Measurements from ENCODE around the gene SRC.

The SRC gene

GRCh38 chr20:37315021-37315451 lies 30.9 kb upstream of the SRC start:
- peak; percentile 88 for DNase-seq (ENCODE audit: low spot score)

DNA sequence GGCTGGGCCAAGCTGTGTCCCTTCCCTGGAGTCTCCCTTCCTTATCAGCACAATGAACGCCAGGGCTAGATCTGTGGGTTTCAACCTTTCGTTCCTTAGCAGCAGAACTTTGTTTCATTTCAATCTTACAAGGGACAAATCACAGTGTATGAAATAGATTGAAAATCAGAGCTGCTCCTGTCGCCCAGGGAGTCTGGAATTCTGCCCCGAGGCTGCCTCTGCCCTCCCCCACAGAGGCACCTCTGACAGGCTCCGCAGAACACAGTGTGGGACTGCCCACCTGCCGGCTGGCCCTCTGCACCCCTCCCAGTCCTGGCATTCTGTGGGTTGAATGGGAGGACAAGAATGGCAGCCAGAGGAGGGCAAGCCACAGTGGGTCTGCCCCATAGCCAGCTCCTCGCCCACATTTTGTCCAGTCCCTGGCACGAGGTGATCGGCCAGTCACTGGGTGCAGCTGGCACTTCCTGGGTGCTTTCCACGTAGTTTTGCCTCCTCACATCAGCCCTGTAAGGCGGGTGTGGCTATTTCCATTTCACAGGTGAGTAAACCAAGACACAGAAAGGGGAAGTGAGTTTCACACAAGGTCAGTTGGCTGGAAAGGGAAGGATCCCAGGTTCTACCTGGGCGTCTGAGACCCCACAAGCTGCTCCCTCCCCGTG lies 30.4 kb upstream of the SRC start:
- no peak for DNase-seq (ENCODE audit: low spot score)

DNA sequence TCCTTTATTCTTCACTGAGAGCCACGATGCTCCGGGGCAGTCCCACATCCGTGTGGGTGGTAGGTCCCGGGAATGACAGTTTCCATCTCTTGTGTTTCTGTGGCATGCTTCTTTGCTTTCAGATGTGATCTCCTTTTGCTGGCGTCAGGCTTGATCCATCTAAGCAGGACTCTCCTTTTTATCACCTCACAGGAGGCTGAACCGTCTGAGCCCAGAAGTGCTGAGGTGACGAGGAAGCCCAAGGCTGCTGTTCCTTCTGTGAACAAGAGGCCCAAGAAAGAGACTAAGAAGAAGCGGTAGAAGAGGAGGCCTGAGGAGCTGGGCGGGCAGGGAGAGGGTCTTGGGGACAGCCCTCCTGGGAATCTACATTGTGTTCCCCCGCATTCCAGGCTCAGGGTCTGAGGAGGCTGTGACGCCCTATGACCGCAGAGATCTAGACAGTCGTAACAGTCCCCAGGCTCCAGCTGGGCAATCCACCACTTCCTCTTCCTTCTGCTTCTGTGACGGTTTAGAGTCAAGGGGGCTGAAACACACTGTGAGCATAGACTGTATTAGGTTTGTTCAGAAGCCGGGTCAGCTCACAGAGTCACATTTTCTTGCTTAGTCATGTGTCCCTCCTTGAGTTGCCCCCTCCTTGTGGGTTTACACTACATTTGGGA lies 29.7 kb upstream of the SRC start:
- DNase-seq (ENCODE audit: low spot score): no peak

GRCh38 chr20:37316775-37317170 lies 29.2 kb upstream of the SRC start:
- DNase-seq (ENCODE audit: low spot score): no peak

DNA sequence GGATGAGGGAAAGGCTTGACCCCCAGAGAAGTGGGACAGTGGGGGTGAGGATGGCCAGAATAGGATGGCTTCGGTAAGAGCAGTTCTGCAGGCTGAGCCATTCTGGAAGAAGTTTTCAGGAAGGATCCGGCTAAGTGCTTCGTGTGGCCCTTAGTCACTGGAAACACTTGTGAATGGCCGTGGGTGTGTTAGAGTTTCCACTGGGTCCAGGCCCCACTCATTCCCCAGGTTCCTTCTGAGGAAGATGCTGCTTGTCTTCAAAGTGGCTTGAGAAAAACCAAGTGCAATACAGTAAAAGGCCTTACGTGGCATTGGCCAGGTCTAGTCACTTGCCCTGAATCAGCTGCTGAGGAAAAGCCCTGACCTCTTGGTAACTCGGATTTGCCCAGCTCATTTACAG lies 28.6 kb upstream of the SRC start:
- DNase-seq (ENCODE audit: low spot score): no peak

GRCh38 chr20:37317994-37318640 lies 27.8 kb upstream of the SRC start:
- no peak for DNase-seq (ENCODE audit: low spot score)

DNA sequence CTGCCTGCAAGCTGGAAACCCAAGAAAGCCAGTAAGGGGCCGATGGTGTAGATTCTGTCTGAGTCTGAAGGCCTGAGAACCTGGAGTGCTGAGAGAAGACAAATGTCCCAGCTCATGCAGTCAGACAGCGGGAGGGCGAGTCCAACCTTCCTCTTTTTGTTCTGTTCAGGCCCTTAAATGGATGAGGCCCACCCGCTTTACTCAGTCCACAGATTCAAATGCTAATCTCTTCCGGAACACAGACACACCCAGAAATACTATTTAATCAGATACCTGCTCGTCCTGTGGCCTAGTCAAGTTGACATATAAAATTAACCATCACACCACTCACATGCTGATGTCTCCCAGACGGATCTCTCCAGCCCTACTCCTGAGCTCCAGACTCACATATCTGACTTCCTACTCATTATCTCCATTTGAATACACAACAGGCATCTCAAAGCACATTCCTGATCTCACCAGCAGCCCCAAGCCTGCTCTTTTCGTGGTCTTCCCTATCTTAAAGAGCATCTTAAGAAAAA lies 26.7 kb upstream of the SRC start:
- DNase-seq (ENCODE audit: low spot score): no peak

- DNase-seq (ENCODE audit: low spot score): peak; percentile 58
These were observed 22.0 kb upstream of the SRC start for GRCh38 chr20:37323985-37324384.

DNA sequence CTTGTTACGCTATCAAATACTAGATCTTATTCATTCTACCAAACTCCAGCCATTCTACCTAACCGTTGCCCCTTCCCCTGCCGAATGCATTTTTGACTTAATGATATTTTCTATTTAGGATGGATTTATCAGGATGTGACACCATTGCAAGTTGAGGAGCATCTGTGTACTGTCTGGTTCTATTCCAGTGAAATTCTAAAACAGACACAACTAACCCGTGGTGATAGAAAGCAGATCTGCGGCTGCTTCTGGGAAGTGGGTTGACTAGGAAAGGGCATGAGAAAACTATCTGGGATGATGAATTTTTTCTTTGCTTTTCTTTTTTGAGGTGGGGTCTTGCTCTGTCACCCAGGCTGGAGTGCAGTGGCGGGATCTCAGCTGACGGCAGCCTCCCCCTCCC lies 20.7 kb upstream of the SRC start:
- DNase-seq (ENCODE audit: low spot score): no peak

DNA sequence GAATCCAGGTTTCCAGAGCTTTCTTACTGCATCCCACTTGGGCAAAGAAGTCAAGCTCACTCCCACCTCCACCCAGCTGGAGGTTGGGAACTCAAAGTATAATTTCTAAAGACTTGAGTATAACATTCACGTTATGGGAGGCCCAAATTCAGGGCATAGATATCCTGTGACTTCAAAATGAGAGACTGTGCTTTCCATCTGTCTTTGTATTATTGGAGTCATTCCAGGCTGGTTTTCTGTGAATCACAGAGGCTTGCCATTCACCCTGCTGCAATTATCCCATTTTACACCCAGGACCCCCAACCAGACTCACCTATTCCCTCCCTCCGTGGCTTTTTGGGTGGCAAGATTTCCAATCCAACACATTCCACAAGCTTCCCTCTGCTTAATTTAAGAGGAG lies 19.3 kb upstream of the SRC start:
- DNase-seq (ENCODE audit: low spot score): no peak

DNA sequence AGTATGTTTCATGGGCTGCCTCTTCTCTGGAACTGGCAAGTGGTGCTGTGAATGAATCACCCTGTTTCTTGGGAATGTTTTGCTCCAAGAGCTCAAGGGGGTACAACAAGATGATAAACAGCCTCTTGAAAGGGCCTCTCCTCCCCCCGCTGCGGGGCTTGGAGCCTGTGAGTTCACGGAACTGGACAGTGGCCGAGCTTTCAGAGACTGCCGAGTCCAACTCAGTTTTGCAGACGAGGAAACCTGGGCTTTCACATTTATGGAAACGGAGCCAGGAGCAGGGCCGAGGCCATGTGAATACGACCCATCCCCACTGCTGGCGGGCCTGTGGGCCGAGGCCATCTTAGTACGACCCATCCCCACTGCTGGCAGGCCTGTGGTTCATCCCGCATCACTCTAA lies 18.2 kb upstream of the SRC start:
- peak; percentile 66 for DNase-seq (ENCODE audit: low spot score)

GRCh38 chr20:37328149-37328945 lies 17.6 kb upstream of the SRC start:
- no peak for DNase-seq (ENCODE audit: low spot score)

- no peak for DNase-seq (ENCODE audit: low spot score)
These were observed 16.3 kb upstream of the SRC start for GRCh38 chr20:37329481-37330165.

GRCh38 chr20:37330316-37330715 lies 15.6 kb upstream of the SRC start:
- DNase-seq (ENCODE audit: low spot score): no peak

GRCh38 chr20:37331060-37331857 lies 14.7 kb upstream of the SRC start:
- no peak for DNase-seq (ENCODE audit: low spot score)

DNA sequence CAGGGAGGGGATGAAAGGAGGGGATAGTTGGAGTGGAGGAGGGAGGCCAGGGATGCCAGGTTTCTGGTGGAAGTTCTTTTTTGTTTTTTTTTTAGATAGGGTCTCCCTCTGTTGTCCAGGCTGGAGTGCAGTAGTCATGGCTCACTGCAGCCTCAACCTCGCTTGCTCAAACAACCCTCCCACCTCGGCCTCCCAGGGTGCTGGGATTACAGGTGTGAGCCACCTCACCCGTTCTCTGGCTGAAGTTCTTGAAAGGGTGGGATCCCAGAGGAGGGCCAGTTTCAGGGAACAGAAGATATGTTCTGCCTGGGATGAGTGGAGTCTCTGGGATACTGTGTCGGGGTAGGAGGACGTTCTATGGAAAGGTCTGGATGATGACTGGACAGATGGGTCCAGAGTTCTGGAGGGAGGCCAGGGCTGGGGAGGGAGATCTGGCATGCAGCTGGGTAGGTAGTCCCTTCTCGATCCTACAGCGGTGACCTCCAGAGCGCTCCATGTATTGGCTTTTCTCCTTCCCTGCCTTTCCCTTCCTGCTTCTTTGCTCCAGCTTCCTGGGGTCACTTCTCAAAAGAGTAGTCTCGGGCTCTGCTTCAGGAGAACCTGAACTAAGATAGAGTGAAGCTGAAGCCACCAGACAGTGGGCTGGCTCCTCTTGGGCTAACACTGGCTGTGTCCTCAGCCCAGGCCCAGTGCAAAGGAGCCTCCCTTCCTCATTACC lies 12.7 kb upstream of the SRC start:
- no peak for DNase-seq (ENCODE audit: low spot score)

- DNase-seq (ENCODE audit: low spot score): no peak
These were observed 12.1 kb upstream of the SRC start for GRCh38 chr20:37333848-37334318.

DNA sequence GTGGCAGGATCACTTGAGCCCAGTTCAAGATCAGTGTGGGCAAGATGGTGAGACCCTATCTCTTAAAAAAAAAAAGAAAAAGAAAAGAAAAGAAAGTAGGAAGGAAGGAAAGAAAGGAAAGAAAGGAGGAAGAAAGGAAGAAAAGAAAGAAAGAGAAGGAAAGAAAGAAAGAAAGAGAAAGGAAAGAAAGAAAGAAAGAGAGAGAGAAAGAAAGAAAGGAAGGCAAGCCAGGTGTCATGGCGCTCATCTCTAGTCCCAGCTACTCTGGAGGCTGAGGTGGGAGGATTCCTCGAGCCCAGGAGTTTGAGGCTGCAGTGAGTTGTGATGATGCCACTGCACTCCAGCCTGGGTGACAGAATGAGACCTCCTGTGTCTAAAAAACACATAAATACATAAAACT lies 11.5 kb upstream of the SRC start:
- DNase-seq (ENCODE audit: low spot score): no peak

DNA sequence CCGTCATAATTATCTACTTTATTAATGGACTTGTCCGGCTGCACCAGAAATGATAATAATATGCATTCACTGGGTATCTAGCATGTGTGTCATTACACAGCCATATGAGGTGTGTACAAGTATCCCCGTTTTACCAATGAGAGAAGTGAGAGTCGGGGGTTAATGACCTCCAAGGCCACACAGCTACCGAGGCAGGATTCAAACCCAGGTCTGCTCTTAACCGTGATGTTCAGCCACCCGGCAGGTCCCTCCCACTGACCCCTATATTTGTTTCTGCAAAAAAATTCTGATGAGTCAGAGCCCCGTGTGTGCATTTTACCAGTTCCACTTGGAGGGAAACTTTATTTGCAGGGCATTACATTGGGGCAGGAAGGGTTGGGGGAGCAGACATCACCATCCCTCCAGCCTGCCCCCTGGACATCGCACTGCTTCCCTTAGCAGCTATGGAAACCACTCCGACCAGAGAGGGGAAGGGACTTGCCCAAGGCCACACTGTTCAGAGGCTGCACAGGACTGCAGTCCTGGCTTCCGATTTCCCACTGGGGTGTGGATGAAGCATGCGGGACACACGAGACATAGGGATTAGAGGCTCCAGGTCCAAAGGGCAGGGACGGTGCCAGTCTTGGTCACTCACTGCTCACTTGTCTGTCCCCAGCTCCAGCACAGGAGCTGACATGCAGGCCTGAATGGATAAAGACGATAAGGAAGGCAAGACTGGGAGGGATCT lies 10.1 kb upstream of the SRC start:
- no peak for DNase-seq (ENCODE audit: low spot score)

Data from AG08396 (cell line).